ENCODE results near the gene LYST.
"Not testable (repeated sequence)": the region's sequence is repeated elsewhere in the genome, so short reads cannot be mapped to it uniquely, and the experiment has no call there.

Gene LYST

GRCh38 chr1:235642011-235642942 lies 224.4 kb downstream of the LYST start:
- peak; percentile 41 to 57 (median 50) for DNase-seq (ENCODE audit: low read depth in 2 of 3, low spot score in 1 of 3)

GRCh38 chr1:235640580-235640979 lies 226.1 kb downstream of the LYST start:
- no peak for DNase-seq (ENCODE audit: low read depth in 2 of 3, low spot score in 1 of 3)

- no peak for DNase-seq (ENCODE audit: low read depth in 2 of 3, low spot score in 1 of 3)
Observed at GRCh38 chr1:235639226-235640205, 227.2 kb downstream of the LYST start.

- not testable (repeated sequence) for DNase-seq (ENCODE audit: low read depth in 2 of 3, low spot score in 1 of 3)
Observed at GRCh38 chr1:235638612-235639011, 228.1 kb downstream of the LYST start.

GRCh38 chr1:235637756-235638534 lies 228.8 kb downstream of the LYST start:
- no peak for DNase-seq (ENCODE audit: low read depth in 2 of 3, low spot score in 1 of 3)

- DNase-seq (ENCODE audit: low read depth in 2 of 3, low spot score in 1 of 3), result no peak
Observed at GRCh38 chr1:235635938-235636662, 230.6 kb downstream of the LYST start.

GRCh38 chr1:235632506-235633401 lies 234.0 kb downstream of the LYST start:
- no peak for DNase-seq (ENCODE audit: low read depth in 2 of 3, low spot score in 1 of 3)

GRCh38 chr1:235631816-235632215 lies 234.9 kb downstream of the LYST start:
- DNase-seq (ENCODE audit: low read depth in 2 of 3, low spot score in 1 of 3), result no peak

GRCh38 chr1:235628316-235629005 lies 238.2 kb downstream of the LYST start:
- no peak for DNase-seq (ENCODE audit: low read depth in 2 of 3, low spot score in 1 of 3)

GRCh38 chr1:235625831-235626230 lies 240.9 kb downstream of the LYST start:
- no peak for DNase-seq (ENCODE audit: low read depth in 2 of 3, low spot score in 1 of 3)

GRCh38 chr1:235625340-235625739 lies 241.4 kb downstream of the LYST start:
- DNase-seq (ENCODE audit: low read depth in 2 of 3, low spot score in 1 of 3), result no peak

GRCh38 chr1:235624721-235625333 lies 241.9 kb downstream of the LYST start:
- no peak for DNase-seq (ENCODE audit: low read depth in 2 of 3, low spot score in 1 of 3)

- no peak for DNase-seq (ENCODE audit: low read depth in 2 of 3, low spot score in 1 of 3)
Observed at GRCh38 chr1:235622936-235623779, 243.5 kb downstream of the LYST start.

GRCh38 chr1:235619149-235619548 lies 247.6 kb downstream of the LYST start:
- DNase-seq (ENCODE audit: low read depth in 2 of 3, low spot score in 1 of 3), result not testable (repeated sequence)

GRCh38 chr1:235617808-235618207 lies 248.9 kb downstream of the LYST start:
- DNase-seq (ENCODE audit: low read depth in 2 of 3, low spot score in 1 of 3), result no peak

GRCh38 chr1:235617140-235617539 lies 249.6 kb downstream of the LYST start:
- DNase-seq (ENCODE audit: low read depth in 2 of 3, low spot score in 1 of 3), result no peak

- DNase-seq (ENCODE audit: low read depth in 2 of 3, low spot score in 1 of 3), result no peak
Observed at GRCh38 chr1:235614442-235614954, 252.2 kb downstream of the LYST start.

All from stimulated activated CD4-positive, alpha-beta T cell treated with anti-CD3 and anti-CD28 coated beads, Interleukin-12 subunit alpha, Interleukin-12 subunit beta, amount 100 ng/mL, for 48 hours (primary cell).